Parathyroid adenoma (tissue), 2 donors: ENCODE results near the gene ATP2B2.

ENCODE experiments used
- H2AFZ ChIP-seq: fragments of 300-600 bp; sonication (generic); one replicate; pipeline ENCODE4 v1.7.0; 2017; ENCODE audit warnings: antibody characterized with exemption, mild to moderate bottlenecking
- H3K27ac ChIP-seq: fragments of 300-600 bp; sonication (generic); one replicate; pipeline ENCODE4 v1.7.0; 2017
- H3K27me3 ChIP-seq: fragments of 300-600 bp; sonication (generic); one replicate; pipeline ENCODE4 v1.7.0; 2017; ENCODE audit warnings: low read length; ENCODE audit not compliant: control insufficient read depth, insufficient read depth
- H3K36me3 ChIP-seq: fragments of 300-600 bp; sonication (generic); one replicate; pipeline ENCODE4 v1.7.0; 2017; ENCODE audit warnings: low read length; ENCODE audit not compliant: control insufficient read depth, insufficient read depth
- H3K4me1 ChIP-seq: fragments of 300-600 bp; sonication (generic); one replicate; pipeline ENCODE4 v1.7.0; 2017; ENCODE audit warnings: control low read depth
- H3K4me2 ChIP-seq: fragments of 300-600 bp; sonication (generic); one replicate; pipeline ENCODE4 v1.7.0; 2017; ENCODE audit warnings: low read length
- H3K4me3 ChIP-seq: fragments of 300-600 bp; sonication (generic); one replicate; pipeline ENCODE4 v1.7.0; 2017; ENCODE audit warnings: low read depth, low read length
- H3K79me2 ChIP-seq: fragments of 300-600 bp; sonication (generic); one replicate; pipeline ENCODE4 v1.7.0; 2017; ENCODE audit warnings: control low read depth
- H3K9ac ChIP-seq: fragments of 300-600 bp; sonication (generic); one replicate; pipeline ENCODE4 v1.7.0; 2017; ENCODE audit warnings: mild to moderate bottlenecking
- H3K9me3 ChIP-seq: fragments of 300-600 bp; sonication (generic); one replicate; pipeline ENCODE4 v1.7.0; 2017; ENCODE audit warnings: low read length; ENCODE audit not compliant: control insufficient read depth
- TF ChIP-seq, protein P1 (sequence below): fragments of 300-600 bp; sonication (generic); IDR thresholded peaks from one replicate; pipeline ENCODE4 v1.7.0; 2017; ENCODE audit warnings: antibody characterized with exemption, mild to moderate bottlenecking
- donor health status: primary hyperparathyroidism.

Gene ATP2B2

DNA sequence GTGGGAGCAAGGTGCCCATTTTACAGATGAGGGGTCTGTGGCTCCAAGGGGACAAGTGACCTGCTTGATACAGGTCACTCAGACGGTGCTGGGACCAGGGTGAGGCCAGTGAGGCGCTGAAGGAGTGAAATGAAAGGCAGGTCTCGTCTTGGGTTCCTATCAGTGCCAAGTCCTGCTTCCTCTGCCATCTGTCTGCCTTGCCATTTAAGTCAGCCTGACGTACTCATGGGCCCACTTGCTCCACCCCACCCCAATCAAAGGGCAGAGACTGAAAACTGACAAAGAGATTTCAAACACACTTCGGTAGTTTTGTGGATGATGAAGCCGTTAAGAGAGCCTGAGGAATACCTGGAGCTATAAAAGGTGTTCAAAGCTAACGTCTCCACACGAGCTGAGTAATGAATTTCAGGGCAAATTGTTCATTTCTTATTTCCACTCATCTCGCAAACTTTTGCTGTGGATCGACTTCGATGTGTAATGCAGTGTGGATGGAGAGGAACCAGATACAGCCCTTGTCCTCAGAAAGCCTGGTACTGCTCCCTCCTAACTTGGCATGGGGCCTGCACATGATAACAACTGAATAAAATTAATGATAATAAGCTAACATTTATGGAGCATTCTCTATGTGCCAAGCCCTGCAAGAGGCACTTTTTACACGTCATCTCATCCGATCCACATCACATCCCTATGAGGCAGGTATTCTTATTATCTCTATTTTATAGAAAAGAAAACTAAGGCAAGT, 36.6 kb downstream of the ATP2B2 start:
- H3K4me2 ChIP-seq, result no peak overlapping the region
- TF ChIP-seq, protein P1, sequence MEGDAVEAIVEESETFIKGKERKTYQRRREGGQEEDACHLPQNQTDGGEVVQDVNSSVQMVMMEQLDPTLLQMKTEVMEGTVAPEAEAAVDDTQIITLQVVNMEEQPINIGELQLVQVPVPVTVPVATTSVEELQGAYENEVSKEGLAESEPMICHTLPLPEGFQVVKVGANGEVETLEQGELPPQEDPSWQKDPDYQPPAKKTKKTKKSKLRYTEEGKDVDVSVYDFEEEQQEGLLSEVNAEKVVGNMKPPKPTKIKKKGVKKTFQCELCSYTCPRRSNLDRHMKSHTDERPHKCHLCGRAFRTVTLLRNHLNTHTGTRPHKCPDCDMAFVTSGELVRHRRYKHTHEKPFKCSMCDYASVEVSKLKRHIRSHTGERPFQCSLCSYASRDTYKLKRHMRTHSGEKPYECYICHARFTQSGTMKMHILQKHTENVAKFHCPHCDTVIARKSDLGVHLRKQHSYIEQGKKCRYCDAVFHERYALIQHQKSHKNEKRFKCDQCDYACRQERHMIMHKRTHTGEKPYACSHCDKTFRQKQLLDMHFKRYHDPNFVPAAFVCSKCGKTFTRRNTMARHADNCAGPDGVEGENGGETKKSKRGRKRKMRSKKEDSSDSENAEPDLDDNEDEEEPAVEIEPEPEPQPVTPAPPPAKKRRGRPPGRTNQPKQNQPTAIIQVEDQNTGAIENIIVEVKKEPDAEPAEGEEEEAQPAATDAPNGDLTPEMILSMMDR, result no peak
- H3K79me2 ChIP-seq, result no peaks in the 10 kb centered on the region
- H3K9ac ChIP-seq, result no peak overlapping the region
- H3K27me3 ChIP-seq, result no peaks in the 10 kb centered on the region
- H3K4me3 ChIP-seq, result no peak overlapping the region
- H3K27ac ChIP-seq, result peak overlapping the region; percentile 69
- no peaks in the 10 kb centered on the region for H3K9me3 ChIP-seq
- peaks cover 31% of the 10 kb centered on the region for H3K4me1 ChIP-seq
- H3K36me3 ChIP-seq, result no peaks in the 10 kb centered on the region
- no peak overlapping the region for H2AFZ ChIP-seq

DNA sequence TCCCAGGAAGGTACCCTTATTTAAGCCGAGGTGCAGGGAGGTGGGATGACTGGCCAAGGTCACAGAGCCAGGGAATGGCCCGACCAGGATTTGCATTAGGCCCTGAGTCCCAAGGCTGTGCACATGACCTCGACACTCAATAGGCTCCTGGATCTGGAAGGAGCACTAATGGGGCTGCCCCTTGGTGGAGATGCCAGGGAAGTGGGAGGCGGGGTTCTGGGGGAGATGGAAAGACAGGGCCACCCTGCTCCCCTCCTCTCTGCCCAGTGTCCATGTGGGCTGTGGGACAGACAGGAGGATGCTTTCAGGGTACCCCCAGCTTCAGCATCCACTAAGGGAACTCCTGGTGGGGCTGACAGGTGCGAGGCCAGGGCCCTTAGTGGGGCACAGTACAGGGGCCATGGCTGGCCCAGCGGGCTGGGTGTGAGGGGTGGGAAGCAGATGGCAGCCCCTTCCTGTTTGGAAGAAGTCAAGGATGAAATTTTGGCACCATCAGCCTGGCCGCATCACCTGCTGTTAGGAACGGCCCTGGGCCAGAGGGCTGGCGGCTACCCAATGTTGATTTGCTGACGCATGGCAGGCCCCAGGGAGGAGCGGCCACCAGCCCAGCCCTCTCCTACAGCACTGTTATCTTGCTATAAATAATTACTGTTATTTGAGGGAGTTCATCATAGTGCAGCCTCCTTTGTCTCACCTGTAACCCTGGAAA, 37.3 kb downstream of the ATP2B2 start:
- H3K36me3 ChIP-seq, result no peaks in the 10 kb centered on the region
- TF ChIP-seq, protein P1, result no peak
- no peak overlapping the region for H3K4me3 ChIP-seq
- H3K4me2 ChIP-seq, result no peak overlapping the region
- no peaks in the 10 kb centered on the region for H3K9me3 ChIP-seq
- no peaks in the 10 kb centered on the region for H3K79me2 ChIP-seq
- peaks cover 31% of the 10 kb centered on the region for H3K4me1 ChIP-seq
- H3K27me3 ChIP-seq, result no peaks in the 10 kb centered on the region
- H3K27ac ChIP-seq, result no peak overlapping the region
- H3K9ac ChIP-seq, result no peak overlapping the region
- H2AFZ ChIP-seq, result no peak overlapping the region

DNA sequence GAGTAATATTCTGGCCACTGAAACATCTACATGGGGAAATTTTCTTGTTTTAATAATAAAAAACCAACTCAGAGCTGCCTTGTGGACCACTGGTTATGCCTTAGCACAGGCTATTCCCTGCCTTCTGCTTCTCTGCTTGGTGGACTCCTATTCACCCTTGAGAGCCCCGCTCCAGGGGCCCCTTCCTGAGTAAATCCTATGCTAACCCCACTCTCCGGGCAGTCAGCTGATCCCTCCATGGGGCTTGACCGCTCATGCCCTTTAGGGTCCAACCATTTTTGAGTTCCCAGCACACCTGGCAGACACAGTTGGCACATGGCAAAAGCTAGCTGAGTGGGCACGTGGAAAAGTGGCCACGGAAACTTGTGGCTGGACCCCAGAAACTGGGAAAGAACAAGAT, 38.2 kb downstream of the ATP2B2 start:
- H3K27ac ChIP-seq, result no peak overlapping the region
- H3K9me3 ChIP-seq, result no peaks in the 10 kb centered on the region
- no peaks in the 10 kb centered on the region for H3K36me3 ChIP-seq
- no peak overlapping the region for H2AFZ ChIP-seq
- TF ChIP-seq, protein P1, result no peak
- peaks cover 27% of the 10 kb centered on the region for H3K4me1 ChIP-seq
- no peak overlapping the region for H3K4me3 ChIP-seq
- H3K27me3 ChIP-seq, result no peaks in the 10 kb centered on the region
- no peak overlapping the region for H3K9ac ChIP-seq
- H3K4me2 ChIP-seq, result no peak overlapping the region
- H3K79me2 ChIP-seq, result no peaks in the 10 kb centered on the region

DNA sequence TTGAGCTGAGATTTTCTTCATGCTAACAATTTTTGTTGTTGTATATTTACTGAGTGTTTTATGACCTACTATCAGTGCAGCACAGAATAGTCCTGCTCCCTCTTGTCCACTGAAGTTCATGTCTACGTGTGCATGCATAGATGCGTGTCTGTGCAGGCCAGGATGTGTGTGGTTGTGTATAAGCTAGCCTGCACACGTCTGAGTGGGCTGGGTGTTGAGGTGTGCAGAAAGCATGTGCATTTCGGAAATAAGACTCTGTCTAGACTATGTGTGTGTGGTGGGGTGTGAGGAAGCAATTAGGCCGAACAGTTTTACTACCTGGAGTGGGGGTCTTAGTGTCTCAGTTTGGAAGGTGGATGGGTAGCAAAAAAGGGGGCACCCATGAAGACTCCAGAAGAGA, 39.2 kb downstream of the ATP2B2 start:
- no peak overlapping the region for H3K27ac ChIP-seq
- no peaks in the 10 kb centered on the region for H3K36me3 ChIP-seq
- H3K4me3 ChIP-seq, result no peak overlapping the region
- no peaks in the 10 kb centered on the region for H3K27me3 ChIP-seq
- H2AFZ ChIP-seq, result no peak overlapping the region
- no peak overlapping the region for H3K9ac ChIP-seq
- H3K9me3 ChIP-seq, result no peaks in the 10 kb centered on the region
- H3K79me2 ChIP-seq, result no peaks in the 10 kb centered on the region
- H3K4me1 ChIP-seq, result peaks cover 24% of the 10 kb centered on the region
- H3K4me2 ChIP-seq, result no peak overlapping the region
- TF ChIP-seq, protein P1, result no peak
